HEK293T (cell line): Measurements from ENCODE around the gene DNAJA1.

ENCODE experiments used
- CTCF ChIA-PET: fragments of 350-600 bp; formaldehyde crosslinking; extraction: SDS; loops from one replicate; lab custom pipeline; 2021; ENCODE audit warnings: antibody characterized with exemption, inconsistent platforms; lab: Yijun Ruan, JAX
- POLR2A ChIA-PET: fragments of 350-600 bp; formaldehyde crosslinking; extraction: SDS; loops from one replicate; lab custom pipeline; 2020; ENCODE audit warnings: antibody characterized with exemption, inconsistent platforms; lab: Yijun Ruan, JAX
- DNase-seq: peaks from one replicate; pipeline ENCODE4 v3.0.0; 2012; ENCODE audit warnings: mixed read lengths; ENCODE audit errors: extremely low spot score
- ARNT ChIP-seq: fragments of 450-650 bp; IDR thresholded peaks from 2 replicates; pipeline ENCODE4 v1.6.1; 2017; ENCODE audit warnings: mild to moderate bottlenecking
- BHLHE40 ChIP-seq: fragments of 450-650 bp; IDR thresholded peaks from 2 replicates; pipeline ENCODE4 v1.6.1; 2016; ENCODE audit warnings: mild to moderate bottlenecking, moderate library complexity, borderline replicate concordance
- CTBP1 ChIP-seq: fragments of 450-650 bp; IDR thresholded peaks from 2 replicates; pipeline ENCODE4 v1.6.1; 2016; ENCODE audit warnings: borderline replicate concordance
- ELF4 ChIP-seq: fragments of 450-650 bp; IDR thresholded peaks from 2 replicates; pipeline ENCODE4 v1.6.1; 2017; ENCODE audit warnings: antibody characterized with exemption
- FOXA1 ChIP-seq: fragments of 450-650 bp; IDR thresholded peaks from 2 replicates; pipeline ENCODE4 v1.6.1; 2016; ENCODE audit warnings: mild to moderate bottlenecking
- FOXK2 ChIP-seq: fragments of 450-650 bp; IDR thresholded peaks from 2 replicates; pipeline ENCODE4 v1.6.1; 2016; ENCODE audit warnings: mild to moderate bottlenecking
- FOXM1 ChIP-seq: fragments of 450-650 bp; IDR thresholded peaks from 2 replicates; pipeline ENCODE4 v1.6.1; 2017; ENCODE audit warnings: mild to moderate bottlenecking, borderline replicate concordance
- HDGF ChIP-seq: fragments of 450-650 bp; IDR thresholded peaks from 2 replicates; pipeline ENCODE4 v1.6.1; 2017; ENCODE audit warnings: antibody characterized with exemption, borderline replicate concordance
- L3MBTL2 ChIP-seq: fragments of 450-650 bp; conservative IDR thresholded peaks from 2 replicates; pipeline ENCODE4 v1.6.1; 2016; ENCODE audit warnings: mild to moderate bottlenecking
- LEF1 ChIP-seq: fragments of 450-650 bp; IDR thresholded peaks from 2 replicates; pipeline ENCODE4 v1.6.1; 2017; ENCODE audit warnings: mild to moderate bottlenecking, borderline replicate concordance
- NFRKB ChIP-seq: fragments of 450-650 bp; IDR thresholded peaks from 2 replicates; pipeline ENCODE4 v1.6.1; 2016; ENCODE audit warnings: mild to moderate bottlenecking, moderate library complexity
- PKNOX1 ChIP-seq: fragments of 450-650 bp; IDR thresholded peaks from 2 replicates; pipeline ENCODE4 v1.6.1; 2016
- SP1 ChIP-seq: fragments of 450-650 bp; IDR thresholded peaks from 2 replicates; pipeline ENCODE4 v1.6.1; 2017
- SUZ12 ChIP-seq: fragments of 450-650 bp; IDR thresholded peaks from 2 replicates; pipeline ENCODE4 v1.6.1; 2016; ENCODE audit warnings: mild to moderate bottlenecking
- TARDBP ChIP-seq: fragments of 450-650 bp; IDR thresholded peaks from 2 replicates; pipeline ENCODE4 v1.6.1; 2016
- ZNF384 ChIP-seq: fragments of 450-650 bp; IDR thresholded peaks from 2 replicates; pipeline ENCODE4 v1.6.1; 2016

DNAJA1 gene

GRCh38 chr9:33024966-33025571 is at the start of gene DNAJA1:
DNAJA1 (plus strand) TSS chr9:33025273; CDS start chr9:33026485, 1,212 bp downstream.
- TF ChIP-seq FOXA1, result no peak
- peak; percentile 53; the same call in 1 of the 2 replicates for TF ChIP-seq ELF4
- peak; percentile 50 for TF ChIP-seq PKNOX1
- peak; percentile 73; the same call in 1 of the 2 replicates for TF ChIP-seq L3MBTL2
- TF ChIP-seq SP1, result no peak
- CTCF ChIA-PET, result no interaction called here
- POLR2A ChIA-PET, result interaction anchor here (0.5 to 3.1 kb wide), 20 partner anchors 9 to 1701 kb away, joined by 3 to 22 read pairs (median 4); partner anchors contain the start of genes APTX, BAG1, CHMP5 and NFX1

GRCh38 chr9:32978051-32978450 is 47.0 kb upstream of the DNAJA1 start:
- ChIA-PET CTCF (interaction anchor here (1.2 kb wide), 1 partner anchor 397 kb away, joined by 4 read pairs; no protein-coding TSS in a partner anchor), POLR2A (no interaction called here)
- TF ChIP-seq TARDBP, result no peak
- TF ChIP-seq CTBP1, result no peak
- no peak for TF ChIP-seq FOXA1
- no peak for TF ChIP-seq ZNF384
- no peak for TF ChIP-seq ARNT
- TF ChIP-seq PKNOX1, result no peak
- no peak for TF ChIP-seq ELF4
- TF ChIP-seq FOXK2, result no peak
- TF ChIP-seq L3MBTL2, result no peak
- TF ChIP-seq SP1, result no peak
- no peak for TF ChIP-seq SUZ12
- no peak for DNase-seq

More at GRCh38 chr9:33024966-33025571, at the start of gene DNAJA1:
- peak; percentile 95 for DNase-seq

GRCh38 chr9:32986971-32987370 is 38.1 kb upstream of the DNAJA1 start:
- ChIA-PET POLR2A (no interaction called here), CTCF (no interaction called here)
- no peak for DNase-seq
- TF ChIP-seq BHLHE40, result no peak
- no peak for TF ChIP-seq SUZ12
- TF ChIP-seq SP1, result no peak
- no peak for TF ChIP-seq FOXK2
- TF ChIP-seq CTBP1, result no peak
- no peak for TF ChIP-seq FOXA1
- no peak for TF ChIP-seq TARDBP
- TF ChIP-seq HDGF, result no peak
- TF ChIP-seq FOXM1, result no peak
- no peak for TF ChIP-seq ZNF384
- no peak for TF ChIP-seq L3MBTL2

- ChIA-PET POLR2A (no interaction called here), CTCF (no interaction called here)
- TF ChIP-seq FOXK2 (no peak), SP1 (no peak)
These were observed 35.4 kb upstream of the DNAJA1 start for GRCh38 chr9:32989660-32990059.

GRCh38 chr9:32991897-32992594 is 33.0 kb upstream of the DNAJA1 start:
- CTCF ChIA-PET, result no interaction called here
- TF ChIP-seq LEF1 (no peak), L3MBTL2 (no peak), CTBP1 (no peak), SUZ12 (no peak), ZNF384 (no peak), FOXM1 (no peak), BHLHE40 (no peak), SP1 (no peak), NFRKB (no peak), HDGF (no peak), PKNOX1 (no peak), ELF4 (no peak), FOXA1 (no peak), ARNT (no peak), FOXK2 (no peak), TARDBP (no peak)
- DNase-seq, result no peak
- POLR2A ChIA-PET, result no interaction called here

More at GRCh38 chr9:32989660-32990059, 35.4 kb upstream of the DNAJA1 start:
- no peak for DNase-seq

GRCh38 chr9:32992595-32993238 is 32.4 kb upstream of the DNAJA1 start:
- CTCF ChIA-PET, result no interaction called here

More at GRCh38 chr9:32992595-32993238, 32.4 kb upstream of the DNAJA1 start:
- TF ChIP-seq L3MBTL2 (no peak), LEF1 (no peak), NFRKB (no peak)
- POLR2A ChIA-PET, result no interaction called here
- no peak for DNase-seq
